Measurements from ENCODE around the gene PLSCR3. TPM values are rescaled to one million over a fixed set of nuclear protein-coding genes. Genes with fewer than 3 reads are reported as not detected.

PLSCR3 gene
- total and polyA plus RNA-seq, 2 experiments from 2014 or later, result 30.0 to 34.3 TPM

GRCh38 chr17:7361906-7362305 lies 32.4 kb downstream of the PLSCR3 start:
- H3K9me3 Mint-ChIP-seq, result no peaks in the 10 kb centered on the region

More at GRCh38 chr17:7361906-7362305, 32.4 kb downstream of the PLSCR3 start:
- Histone ChIP-seq H3K27me3 (ENCODE audit: insufficient read depth) (no peaks in the 10 kb centered on the region), H3F3A (replicated peaks; ENCODE audit: low read depth) (no peaks in the 10 kb centered on the region; the same call in 1 of the 2 replicates), H2AFZ (no peak overlapping the region), H3K4me2 (no peak overlapping the region), H3K36me3 (ENCODE audit: insufficient read depth) (no peaks in the 10 kb centered on the region), H3K4me3 (no peak overlapping the region), H3K27ac (ENCODE audit: low read depth) (no peak overlapping the region), H3K79me2 (replicated peaks; ENCODE audit: insufficient read depth) (no peaks in the 10 kb centered on the region), H4K20me1 (replicated peaks; ENCODE audit: insufficient read depth) (no peaks in the 10 kb centered on the region), H3K4me1 (ENCODE audit: insufficient read depth) (peaks cover 3% of the 10 kb centered on the region; the same call in 1 of the 2 replicates), H3K9me2 (ENCODE audit: insufficient read depth) (no peaks in the 10 kb centered on the region)
- Mint-ChIP-seq H3K27ac (no peak overlapping the region), H3K4me3 (no peak overlapping the region), H3K27me3 (ENCODE audit: insufficient read depth, low read depth, poor library complexity) (peaks cover 9% of the 10 kb centered on the region), H3K36me3 (ENCODE audit: low read depth) (no peaks in the 10 kb centered on the region), H3K4me1 (peaks cover 3% of the 10 kb centered on the region; the same call in 2 of the 3 replicates)
- TF ChIP-seq ETS1 (IDR thresholded peaks at IDR 0.05) (no peak), JUNB (IDR thresholded peaks at IDR 0.05; ENCODE audit: unreplicated experiment) (no peak), CTCF (conservative IDR thresholded peaks at IDR 0.05; ENCODE audit: low read depth in 2 of 2) (no peak), STAT1 (IDR thresholded peaks at IDR 0.05; ENCODE audit: unreplicated experiment) (no peak), ZNF462 (CRISPR knock-in tag; IDR thresholded peaks at IDR 0.05) (no peak), POLR2AphosphoS5 (IDR thresholded peaks at IDR 0.05; ENCODE audit: low read depth) (no peak), ZNF331 (CRISPR knock-in tag; IDR thresholded peaks at IDR 0.05; ENCODE audit: low read depth) (no peak), NANOG (IDR thresholded peaks at IDR 0.05; ENCODE audit: borderline replicate concordance) (no peak), EZH2 (IDR thresholded peaks at IDR 0.05; ENCODE audit: low read depth, unreplicated experiment) (no peak), EZH2phosphoT487 (IDR thresholded peaks at IDR 0.05; ENCODE audit: unreplicated experiment) (no peak), ZNF114 (CRISPR knock-in tag; IDR thresholded peaks at IDR 0.05) (no peak), REST (IDR thresholded peaks at IDR 0.05; ENCODE audit: unreplicated experiment) (no peak), CREB1 (CRISPR knock-in tag; IDR thresholded peaks at IDR 0.05; ENCODE audit: low read depth) (no peak)
- ATAC-seq (no peak), DNase-seq (ENCODE audit: low spot score) (no peak)

Measured in GM23338 (cell line).